Activated CD8-positive, alpha-beta memory T cell treated with anti-CD3 and anti-CD28 coated beads, Interleukin-2, amount 50 U/mL, for 4 hours (primary cell): Measurements from ENCODE around the gene TRPC4.

ENCODE experiments used
- DNase-seq: peaks from one replicate; pipeline ENCODE4 v3.0.0-alpha.2; 2020

Gene TRPC4

DNA sequence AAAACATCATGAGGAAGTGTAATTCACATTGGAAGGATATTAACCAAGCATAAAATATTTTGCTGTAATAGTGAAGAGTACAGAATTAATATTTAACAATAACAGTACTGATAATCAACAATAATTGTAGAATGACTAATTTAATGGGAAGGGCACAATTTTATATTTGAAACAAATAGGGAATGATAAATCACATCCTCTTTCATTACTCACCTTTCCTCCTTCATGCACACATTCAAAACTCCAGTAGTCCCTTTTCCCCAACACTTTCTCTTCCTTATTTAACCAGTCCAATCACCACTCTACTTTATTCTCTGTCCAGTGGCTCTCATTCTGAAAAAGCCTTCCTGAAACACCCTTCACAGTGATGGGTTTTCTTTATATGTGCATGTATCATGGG, 160.3 kb downstream of the TRPC4 start:
- no peak for DNase-seq

GRCh38 chr13:37707739-37708500, 161.7 kb downstream of the TRPC4 start:
- no peak for DNase-seq

DNA sequence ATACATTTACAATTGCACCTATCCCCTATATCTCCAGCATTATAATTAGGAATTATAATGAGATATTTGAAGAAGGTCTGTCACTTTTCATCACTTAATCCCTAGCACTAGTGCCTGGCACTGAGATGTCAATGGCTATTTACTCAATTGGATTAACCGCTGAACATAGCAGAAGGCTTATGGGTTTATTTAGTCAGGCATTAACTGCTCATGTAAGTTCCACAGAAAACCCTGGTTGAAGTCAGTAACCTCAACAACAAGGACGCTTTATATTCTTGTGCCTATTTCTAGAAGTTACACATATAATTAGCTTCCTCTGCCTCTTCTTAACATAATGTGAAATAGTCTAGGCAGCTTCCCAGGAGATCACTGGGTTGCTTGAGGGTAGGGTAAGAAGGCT, 163.5 kb downstream of the TRPC4 start:
- DNase-seq: no peak

DNA sequence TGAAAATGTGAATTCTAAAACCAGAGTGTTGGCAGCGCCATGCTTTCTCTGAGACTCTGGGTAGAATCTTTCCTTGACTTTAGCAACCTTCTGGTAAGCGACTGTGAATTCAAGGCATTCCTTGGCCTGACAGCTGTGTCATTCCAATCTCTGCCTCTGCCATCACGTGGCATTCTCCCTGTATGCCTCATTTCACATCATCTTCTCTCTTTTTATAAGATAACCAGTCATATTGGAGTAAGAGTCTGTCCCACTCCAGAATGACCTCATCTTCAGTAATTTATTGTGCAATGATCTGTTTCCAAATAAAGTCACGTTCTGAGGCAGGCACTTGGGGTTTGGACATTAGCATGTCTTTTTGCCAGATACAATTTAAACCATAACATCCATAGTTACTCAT, 167.6 kb downstream of the TRPC4 start:
- no peak for DNase-seq

DNA sequence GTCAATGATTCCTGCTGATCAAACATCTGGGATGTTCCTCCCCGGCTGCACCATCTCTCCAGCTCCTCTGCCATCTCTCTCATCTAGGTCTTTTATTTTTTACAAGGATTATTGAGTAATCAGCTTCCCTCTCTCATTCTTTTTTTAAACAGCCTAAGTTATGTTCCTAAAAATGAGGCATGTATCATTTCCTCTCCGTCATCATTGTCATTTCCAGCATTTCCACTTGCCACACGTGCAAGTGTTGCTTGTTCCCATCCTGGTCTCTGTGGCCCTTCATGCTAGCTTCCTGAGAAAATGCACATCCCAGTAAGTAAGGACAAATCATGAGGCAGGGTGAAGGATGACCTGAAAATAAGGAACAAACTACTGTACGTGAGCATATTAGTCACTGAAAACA, 168.3 kb downstream of the TRPC4 start:
- DNase-seq: no peak

DNA sequence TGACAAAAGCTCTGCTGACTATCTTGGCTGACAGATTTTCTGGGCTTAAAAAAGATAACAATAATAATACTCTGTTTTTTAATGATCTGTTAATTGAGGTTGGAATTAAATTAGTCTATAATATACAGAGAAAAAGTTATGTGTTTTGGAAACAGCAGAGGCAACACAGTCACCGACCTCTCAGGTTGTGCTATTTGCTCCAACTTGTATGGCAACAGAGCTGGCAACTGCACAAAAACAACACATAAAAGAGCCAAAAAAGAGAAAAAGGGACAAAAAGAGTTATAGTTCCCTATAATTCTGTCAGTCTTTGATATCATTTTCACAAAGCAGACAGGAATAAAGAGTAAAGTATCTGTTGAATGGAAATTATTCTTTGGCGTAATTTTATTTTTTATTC, 168.7 kb downstream of the TRPC4 start:
- DNase-seq: no peak

- no peak for DNase-seq
Measured at GRCh38 chr13:37695200-37695599, 174.4 kb downstream of the TRPC4 start.

DNA sequence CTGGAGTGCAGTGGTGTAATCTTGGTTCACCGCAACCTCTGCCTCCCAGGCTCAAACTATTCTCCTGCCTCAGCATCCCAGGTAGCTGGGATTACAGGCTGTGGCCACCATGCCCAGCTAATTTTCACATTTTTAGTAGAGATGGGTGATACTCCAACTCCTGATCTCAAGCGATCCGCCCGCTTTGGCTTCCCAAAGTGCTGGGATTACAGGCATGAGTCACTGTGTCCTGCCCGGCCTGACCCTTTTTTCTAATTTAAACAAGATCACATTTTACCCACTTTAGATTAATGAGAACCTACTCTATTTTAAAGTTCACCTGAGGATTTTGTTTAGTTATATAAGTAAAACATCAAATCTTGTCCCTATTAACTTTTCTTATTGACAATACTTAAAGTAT, 179.2 kb downstream of the TRPC4 start:
- no peak for DNase-seq

GRCh38 chr13:37686501-37686900, 183.1 kb downstream of the TRPC4 start:
- no peak for DNase-seq

GRCh38 chr13:37685206-37685605, 184.4 kb downstream of the TRPC4 start:
- no peak for DNase-seq

- DNase-seq: no peak
Measured at GRCh38 chr13:37682496-37682895, 187.1 kb downstream of the TRPC4 start.

DNA sequence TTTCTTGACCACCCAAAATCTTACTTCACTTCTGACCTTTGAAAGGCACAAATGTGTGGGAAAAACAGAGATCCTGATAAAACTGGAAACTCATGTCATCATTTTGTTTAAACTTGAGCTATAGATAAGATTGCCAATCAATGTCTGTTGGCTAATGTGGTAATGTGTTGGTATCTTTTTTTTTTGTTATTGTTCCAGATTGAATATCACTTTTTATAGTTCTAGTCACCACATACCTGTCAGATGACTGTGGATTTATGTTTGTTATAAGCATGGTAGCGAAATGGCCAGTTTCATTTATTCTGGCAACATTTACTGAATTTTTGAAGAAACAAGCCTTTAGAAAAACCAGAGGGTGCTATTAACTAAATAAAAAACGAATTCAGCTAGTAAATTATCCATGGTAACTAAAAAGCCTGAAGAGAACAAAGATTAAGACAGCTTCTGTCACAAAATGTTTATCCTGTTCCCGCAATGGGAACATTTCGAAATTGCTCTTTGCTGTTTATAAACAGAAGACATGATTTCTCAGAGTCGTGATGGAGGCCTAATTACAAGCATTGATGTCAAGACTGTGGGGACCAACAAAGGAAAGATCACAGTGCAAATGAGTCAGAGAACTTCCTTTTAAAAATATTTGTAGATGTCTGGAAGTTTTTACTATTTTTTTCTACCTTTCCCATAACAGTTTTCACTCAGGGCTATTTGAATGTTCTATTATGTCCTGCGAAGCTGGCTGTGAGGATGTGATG, 188.1 kb downstream of the TRPC4 start:
- DNase-seq: no peak

DNA sequence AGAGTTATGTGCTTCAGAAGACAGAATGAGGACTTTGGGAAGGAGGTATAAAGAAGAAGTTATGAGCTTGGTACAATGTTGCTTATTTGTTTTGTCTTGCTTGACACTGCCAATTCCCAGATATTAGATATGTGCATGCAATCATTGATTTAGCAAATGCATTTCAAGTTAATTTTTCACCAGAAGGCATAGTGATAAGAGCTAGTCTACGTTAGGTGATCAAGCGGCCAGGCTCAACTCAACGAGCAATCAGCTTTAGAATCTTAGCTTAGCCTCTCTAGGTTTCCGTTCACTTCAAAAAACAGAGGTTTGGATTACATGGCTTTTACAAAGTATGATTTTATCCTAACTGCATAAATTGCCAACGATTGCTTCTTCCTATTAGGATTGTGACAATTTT, 189.4 kb downstream of the TRPC4 start:
- no peak for DNase-seq

DNA sequence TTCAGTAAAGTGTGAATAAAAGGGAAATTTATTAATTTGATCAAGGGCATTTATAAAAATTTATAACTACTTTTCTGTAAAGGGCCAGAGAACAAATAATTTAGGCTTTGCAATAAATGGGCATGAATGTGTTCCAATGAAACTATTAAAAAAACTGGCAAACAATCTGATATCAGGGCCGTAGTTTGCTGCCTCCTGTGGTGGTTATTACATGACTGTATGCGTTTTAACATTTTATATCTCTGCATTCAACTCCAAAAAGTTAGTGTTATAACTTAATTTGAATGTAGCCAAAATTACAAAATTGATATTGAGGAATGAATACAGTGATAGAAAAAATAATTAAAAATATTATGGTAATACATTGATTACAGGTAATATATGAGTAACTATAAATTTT, 190.5 kb downstream of the TRPC4 start:
- no peak for DNase-seq

- no peak for DNase-seq
Measured at GRCh38 chr13:37669845-37670244, 199.7 kb downstream of the TRPC4 start.

DNA sequence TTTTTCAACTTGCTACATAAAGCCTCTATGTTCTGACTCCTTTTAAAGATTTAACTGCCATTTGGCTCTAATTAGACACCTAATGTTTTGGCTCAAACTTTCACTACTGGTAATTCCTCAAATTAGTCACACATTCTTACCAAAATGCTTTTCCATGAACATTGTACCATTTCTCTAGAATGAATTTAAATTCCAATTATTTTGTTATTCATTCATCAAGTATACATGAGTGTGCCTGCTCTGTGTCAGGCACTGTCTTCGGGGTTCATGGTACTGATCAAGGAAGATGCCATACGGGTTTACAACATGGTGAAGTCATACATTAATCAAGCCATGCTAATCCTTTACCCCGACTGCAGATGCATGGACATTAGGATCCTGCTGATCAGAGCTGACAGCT, 201.9 kb downstream of the TRPC4 start:
- no peak for DNase-seq

DNA sequence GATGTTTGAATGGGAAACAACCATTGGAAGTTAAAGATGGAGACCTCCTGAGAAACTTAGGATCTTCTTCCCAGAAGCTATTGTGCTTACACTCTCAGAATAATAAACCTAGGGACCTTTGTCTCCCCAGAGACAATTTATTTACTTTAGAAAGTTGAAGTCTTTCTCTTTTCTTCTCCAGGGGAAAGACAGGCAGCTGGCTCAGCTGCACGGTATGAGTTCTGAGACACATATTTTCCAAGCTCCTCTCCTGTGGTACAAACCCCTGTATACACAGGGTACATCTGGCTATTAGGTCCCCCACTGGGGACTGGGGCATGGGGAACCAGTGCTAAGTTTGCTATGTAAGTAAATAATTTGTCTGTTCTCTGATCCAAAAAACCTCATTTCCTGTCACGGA, 203.5 kb downstream of the TRPC4 start:
- no peak for DNase-seq

- no peak for DNase-seq
Measured at GRCh38 chr13:37665420-37665819, 204.2 kb downstream of the TRPC4 start.

- no peak for DNase-seq
Measured at GRCh38 chr13:37663724-37664123, 205.8 kb downstream of the TRPC4 start.

DNA sequence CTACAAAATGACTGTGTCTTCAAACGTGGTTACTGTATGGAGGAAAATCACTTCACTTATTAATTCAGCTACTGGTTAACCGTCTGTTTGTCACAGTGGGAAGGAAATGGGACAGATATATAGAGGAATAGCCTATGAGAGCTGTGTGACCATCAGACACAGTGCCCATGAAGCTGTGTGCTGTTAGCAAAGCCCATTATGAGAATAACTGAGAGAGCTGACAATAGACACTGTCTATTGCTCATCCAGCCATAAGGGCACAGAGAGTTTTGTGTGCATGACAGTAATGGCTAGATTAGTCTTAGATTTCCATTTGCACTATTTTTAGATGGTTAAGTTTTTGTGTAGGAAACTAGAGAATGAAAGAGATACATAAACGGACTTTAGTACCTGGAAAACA, 206.9 kb downstream of the TRPC4 start:
- DNase-seq: no peak

DNA sequence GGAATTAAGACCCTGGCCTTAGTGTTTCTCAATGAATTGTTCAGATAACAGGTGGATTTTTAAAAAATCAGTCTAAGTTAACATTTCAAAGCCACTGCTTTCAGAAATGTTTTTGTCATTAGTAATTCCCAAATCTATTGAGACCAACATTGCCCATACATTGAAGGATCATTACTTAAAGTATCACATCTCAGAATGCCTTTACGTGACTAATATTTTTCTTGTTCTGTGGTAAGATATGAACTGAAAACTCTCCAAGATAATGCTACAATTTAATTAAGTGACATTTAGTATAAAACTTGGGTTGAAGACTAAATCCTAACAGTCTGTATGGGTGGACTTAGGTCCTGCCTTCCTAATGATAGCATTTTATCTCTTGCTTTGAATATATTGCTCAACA, 211.6 kb downstream of the TRPC4 start:
- DNase-seq: no peak

GRCh38 chr13:37657134-37657533, 212.4 kb downstream of the TRPC4 start:
- no peak for DNase-seq

DNA sequence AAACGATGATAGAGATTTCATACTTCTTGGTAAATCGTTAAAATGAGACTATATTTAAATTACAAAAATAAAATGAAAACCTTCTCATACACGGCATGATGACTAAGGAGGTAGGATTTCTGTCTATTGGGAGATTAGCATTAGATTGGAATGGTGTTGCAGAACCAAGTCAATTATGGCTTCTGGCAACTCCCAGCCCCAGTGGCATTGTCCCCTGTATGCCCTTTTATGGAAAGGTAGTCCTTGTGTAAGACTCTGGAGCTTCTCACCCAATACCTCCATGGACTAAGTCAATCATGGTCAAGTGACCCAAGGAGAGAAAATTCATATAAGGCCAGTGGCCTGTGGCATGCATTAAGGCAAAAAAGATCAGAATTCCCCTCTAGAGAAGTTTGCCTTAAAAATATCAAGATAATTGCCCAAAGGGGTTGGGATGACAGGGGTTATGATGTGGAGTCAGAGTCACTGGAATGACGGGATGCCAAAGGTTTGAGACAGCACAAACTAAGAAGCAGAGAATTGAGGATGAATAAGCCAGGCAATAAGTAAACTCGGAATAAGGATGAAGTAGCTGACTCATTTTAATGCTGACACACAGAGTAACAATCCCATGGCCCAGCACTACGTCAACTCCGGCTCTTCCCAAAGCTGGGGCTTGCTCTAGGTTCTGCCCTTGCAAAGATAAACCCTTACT, 213.2 kb downstream of the TRPC4 start:
- no peak for DNase-seq

- no peak for DNase-seq
Measured at GRCh38 chr13:37652596-37652995, 217.0 kb downstream of the TRPC4 start.
